ENCODE measurements around the gene PSKH1. TPM values are rescaled to one million over a fixed set of nuclear protein-coding genes. Genes with fewer than 3 reads are reported as not detected.

The PSKH1 gene
- total and polyA plus RNA-seq, 9 of the 15 experiments (the other 6 are each of a cell fraction or from before 2014, with no cell fraction given), result 0.96 to 20.9 (median 9.4) TPM

- intact Hi-C loops (cut with micrococcal nuclease), result no loop called here
- ChIA-PET CTCF (ENCODE audit: low intra/inter-chr PET ratio) (no interaction called here), POLR2A (interaction anchor here (1.1 to 1.8 kb wide), 4 partner anchors 17 to 120 kb away, joined by 3 to 9 read pairs (median 4); partner anchors contain the start of genes LCAT and NUTF2)
- Histone ChIP-seq H3K9me1 (ENCODE audit: control insufficient read depth, insufficient read depth, low read length) (peaks cover 8% of the 10 kb centered on the region), H3K9ac (ENCODE audit: insufficient read depth in 1 of 2, low read depth in 2 of 2, low read length in 2 of 2) (peak overlapping the region in 1 of 2 experiments; percentile 94; a peak in 2 of 4 replicates), H3K4me1 (replicated peaks in 1 of 2; ENCODE audit: control insufficient read depth in 2 of 2, insufficient read depth in 2 of 2, low read length in 2 of 2) (peaks cover 23 to 56% of the 10 kb centered on the region in 2 experiments; a peak in 4 of 5 replicates), H3K9me3 (replicated peaks; ENCODE audit: control insufficient read depth, insufficient read depth, low read depth, low read length) (no peaks in the 10 kb centered on the region), H3K4me2 (ENCODE audit: insufficient read depth, low read length) (no peak overlapping the region; the same call in 1 of the 2 replicates), H3K4me3 (no peak overlapping the region), H3K36me3 (ENCODE audit: control insufficient read depth, insufficient read depth, low read length) (peaks cover 44% of the 10 kb centered on the region; the same call in 2 of the 3 replicates), H2AFZ (ENCODE audit: low read depth, low read length) (no peak overlapping the region), H3K27me3 (ENCODE audit: control insufficient read depth in 2 of 2, insufficient read depth in 2 of 2, low read length in 2 of 2) (no peaks in the 10 kb centered on the region), H4K20me1 (replicated peaks; ENCODE audit: control insufficient read depth, insufficient read depth, low read length) (peaks cover 23% of the 10 kb centered on the region), H3K79me2 (ENCODE audit: control insufficient read depth, insufficient read depth, low read length) (peaks cover 28% of the 10 kb centered on the region), H3K27ac (ENCODE audit: extremely low read depth, low read depth, low read length) (0 out of 3 replicates have a peak overlapping the region, but pooled peaks have one; percentile 3)
- no peak for FAIRE-seq
- 87% methylated on average over 11 of the region's 11 CpGs for WGBS (ENCODE audit: insufficient coverage, low coverage, missing lambda C conversion rate)
- BruUV-seq (replicated peaks), result no TSS peak
- no peak for ATAC-seq
- no peak for DNase-seq (ENCODE audit: extremely low read depth in 1 of 4, low spot score in 3 of 4)
- TF ChIP-seq SNAPC5 (CRISPR knock-in tag; IDR thresholded peaks at IDR 0.05) (no peak), HNRNPLL (IDR thresholded peaks at IDR 0.05; ENCODE audit: low read depth, low read length, poor library complexity, severe bottlenecking) (no peak), PHF8 (IDR thresholded peaks at IDR 0.05; ENCODE audit: borderline replicate concordance, low read length) (no peak), TEAD2 (tag; IDR thresholded peaks at IDR 0.05) (no peak), TGIF2 (CRISPR knock-in tag; IDR thresholded peaks at IDR 0.05) (no peak), ZNF696 (CRISPR knock-in tag; conservative IDR thresholded peaks at IDR 0.05) (no peak), ZBTB43 (CRISPR knock-in tag; IDR thresholded peaks at IDR 0.05) (no peak), IRF2 (CRISPR knock-in tag; IDR thresholded peaks at IDR 0.05) (no peak), TCF15 (CRISPR knock-in tag; IDR thresholded peaks at IDR 0.05) (no peak), MAX (CRISPR knock-in tag; IDR thresholded peaks at IDR 0.05) (no peak)
- in situ Hi-C loops (cut with MboI), result no loop called here
Measured at GRCh38 chr16:67965668-67966548, 72.9 kb downstream of the PSKH1 start.
